Muscle layer of colon (tissue), 2 donors: ENCODE data around the gene PMM1.
"Not testable (repeated sequence)": the region's sequence is repeated elsewhere in the genome, so short reads cannot be mapped to it uniquely, and the experiment has no call there.

Experiments
- H3K27ac ChIP-seq: one replicate; pipeline ENCODE4 v1.7.0; 2013; ENCODE audit warnings: low read depth, mild to moderate bottlenecking, low read length, moderate library complexity
- H3K27me3 ChIP-seq, 2 donors: one replicate each; pipeline ENCODE4 v1.7.0; 2013; ENCODE audit warnings: low read length in 2 of 2, mild to moderate bottlenecking in 2 of 2; ENCODE audit not compliant: insufficient read depth in 2 of 2, control insufficient read depth in 1 of 2
- H3K36me3 ChIP-seq: one replicate; pipeline ENCODE4 v1.7.0; 2013; ENCODE audit warnings: mild to moderate bottlenecking, low read length; ENCODE audit not compliant: insufficient read depth
- H3K4me1 ChIP-seq: one replicate; pipeline ENCODE4 v1.7.0; 2013; ENCODE audit warnings: mild to moderate bottlenecking, low read length; ENCODE audit not compliant: insufficient read depth
- H3K4me3 ChIP-seq, 2 donors: one replicate each; pipeline ENCODE4 v1.7.0; 2013; ENCODE audit warnings: low read length in 2 of 2, low read depth in 1 of 2, mild to moderate bottlenecking in 1 of 2, moderate library complexity in 1 of 2
- H3K9ac ChIP-seq: one replicate; pipeline ENCODE4 v1.7.0; 2013; ENCODE audit warnings: low read length
- H3K9me3 ChIP-seq: one replicate; pipeline ENCODE4 v1.7.0; 2013; ENCODE audit warnings: mild to moderate bottlenecking, low read length
- donor health status: abdominal sarcoma.
- donor health status: Adenocarcinoma of cecum.

Gene PMM1

GRCh38 chr22:41595703-41596102, 6.1 kb upstream of the PMM1 start:
- Histone ChIP-seq H3K4me3 (no peak overlapping the region), H3K27ac (no peak overlapping the region), H3K9me3 (no peaks in the 10 kb centered on the region), H3K9ac (no peak overlapping the region), H3K4me1 (no peaks in the 10 kb centered on the region), H3K36me3 (peaks cover 6% of the 10 kb centered on the region), H3K27me3 (no peaks in the 10 kb centered on the region)

GRCh38 chr22:41593336-41593960, 3.8 kb upstream of the PMM1 start:
- H3K9ac ChIP-seq, H3K4me1 ChIP-seq, H3K27me3 ChIP-seq, H3K36me3 ChIP-seq, H3K27ac ChIP-seq, H3K9me3 ChIP-seq, H3K4me3 ChIP-seq: not testable (repeated sequence)

GRCh38 chr22:41587347-41587723, 2.3 kb downstream of the PMM1 start:
- Histone ChIP-seq H3K36me3 (peaks cover 19% of the 10 kb centered on the region), H3K4me1 (peaks cover 10% of the 10 kb centered on the region), H3K4me3 (no peak overlapping the region), H3K27ac (no peak overlapping the region), H3K27me3 (no peaks in the 10 kb centered on the region), H3K9me3 (no peaks in the 10 kb centered on the region), H3K9ac (no peak overlapping the region)

GRCh38 chr22:41585898-41586297, 3.7 kb downstream of the PMM1 start:
- Histone ChIP-seq H3K36me3 (peaks cover 20% of the 10 kb centered on the region), H3K27me3 (no peaks in the 10 kb centered on the region), H3K4me1 (peaks cover 10% of the 10 kb centered on the region), H3K27ac (no peak overlapping the region), H3K4me3 (no peak overlapping the region), H3K9ac (no peak overlapping the region), H3K9me3 (no peaks in the 10 kb centered on the region)

- H3K27me3 ChIP-seq, result no peaks in the 10 kb centered on the region
- peaks cover 10% of the 10 kb centered on the region for H3K4me1 ChIP-seq
- H3K9ac ChIP-seq, result no peak overlapping the region
- peaks cover 21% of the 10 kb centered on the region for H3K36me3 ChIP-seq
- H3K9me3 ChIP-seq, result no peaks in the 10 kb centered on the region
- no peak overlapping the region for H3K27ac ChIP-seq
- no peak overlapping the region for H3K4me3 ChIP-seq
Measured at GRCh38 chr22:41584881-41585280, 4.8 kb downstream of the PMM1 start.

- Histone ChIP-seq H3K4me1 (no peaks in the 10 kb centered on the region), H3K36me3 (peaks cover 39% of the 10 kb centered on the region), H3K9ac (no peak overlapping the region), H3K27ac (no peak overlapping the region), H3K9me3 (no peaks in the 10 kb centered on the region), H3K27me3 (no peaks in the 10 kb centered on the region), H3K4me3 (no peak overlapping the region)
Measured at GRCh38 chr22:41582694-41583093, 6.9 kb downstream of the PMM1 start.

GRCh38 chr22:41579997-41580355, 9.7 kb downstream of the PMM1 start:
- H3K27me3 ChIP-seq, result no peaks in the 10 kb centered on the region
- H3K4me3 ChIP-seq, result no peak overlapping the region
- peaks cover 46% of the 10 kb centered on the region for H3K36me3 ChIP-seq
- no peak overlapping the region for H3K27ac ChIP-seq
- H3K9me3 ChIP-seq, result no peaks in the 10 kb centered on the region
- no peak overlapping the region for H3K9ac ChIP-seq
- no peaks in the 10 kb centered on the region for H3K4me1 ChIP-seq

- Histone ChIP-seq H3K9ac (no peak overlapping the region), H3K27me3 (no peaks in the 10 kb centered on the region), H3K4me3 (no peak overlapping the region), H3K4me1 (no peaks in the 10 kb centered on the region), H3K27ac (no peak overlapping the region), H3K9me3 (no peaks in the 10 kb centered on the region), H3K36me3 (peaks cover 41% of the 10 kb centered on the region)
Measured at GRCh38 chr22:41579297-41579996, 10.2 kb downstream of the PMM1 start.

- Histone ChIP-seq H3K36me3 (peaks cover 35% of the 10 kb centered on the region), H3K27ac (no peak overlapping the region), H3K4me3 (no peak overlapping the region)
Measured at GRCh38 chr22:41578818-41579217, 10.8 kb downstream of the PMM1 start.

GRCh38 chr22:41578114-41578513, 11.5 kb downstream of the PMM1 start:
- no peak overlapping the region for H3K9ac ChIP-seq
- no peak overlapping the region for H3K4me3 ChIP-seq
- no peaks in the 10 kb centered on the region for H3K9me3 ChIP-seq
- no peaks in the 10 kb centered on the region for H3K4me1 ChIP-seq
- H3K36me3 ChIP-seq, result peaks cover 34% of the 10 kb centered on the region
- H3K27ac ChIP-seq, result no peak overlapping the region
- no peaks in the 10 kb centered on the region for H3K27me3 ChIP-seq

More at GRCh38 chr22:41578818-41579217, 10.8 kb downstream of the PMM1 start:
- Histone ChIP-seq H3K4me1 (no peaks in the 10 kb centered on the region), H3K9me3 (no peaks in the 10 kb centered on the region), H3K9ac (no peak overlapping the region), H3K27me3 (no peaks in the 10 kb centered on the region)

GRCh38 chr22:41576877-41577276, 12.8 kb downstream of the PMM1 start:
- Histone ChIP-seq H3K4me3 (no peak overlapping the region), H3K27me3 (no peaks in the 10 kb centered on the region), H3K9ac (no peak overlapping the region), H3K36me3 (peaks cover 27% of the 10 kb centered on the region), H3K4me1 (no peaks in the 10 kb centered on the region), H3K27ac (no peak overlapping the region), H3K9me3 (no peaks in the 10 kb centered on the region)

- H3K4me1 ChIP-seq, result no peaks in the 10 kb centered on the region
- no peak overlapping the region for H3K27ac ChIP-seq
- no peak overlapping the region for H3K9ac ChIP-seq
- H3K4me3 ChIP-seq, result no peak overlapping the region
- H3K27me3 ChIP-seq, result no peaks in the 10 kb centered on the region
- H3K36me3 ChIP-seq, result peaks cover 27% of the 10 kb centered on the region
- no peaks in the 10 kb centered on the region for H3K9me3 ChIP-seq
Measured at GRCh38 chr22:41575533-41575932, 14.1 kb downstream of the PMM1 start.
